ENCODE data around the gene MTHFD1L. TPM values are rescaled to one million over a fixed set of nuclear protein-coding genes. Genes with fewer than 3 reads are reported as not detected.

Gene MTHFD1L
- total and polyA plus RNA-seq, 7 donors, result 0.60 to 17.9 (median 3.0) TPM

- intact Hi-C loops (cut with DNase I), result no loop called here
- DNase-seq, result peak; percentile 86
- no peaks in the 10 kb centered on the region for H3K36me3 ChIP-seq
- H3K9me3 ChIP-seq, result no peaks in the 10 kb centered on the region
- no peak overlapping the region for H3K4me3 ChIP-seq
- H3K4me1 ChIP-seq, result peaks cover 0 to 42% (median 32%) of the 10 kb centered on the region in 4 donors
- 73 to 78% methylated on average over 14 of the region's 14 CpGs for WGBS, 2 donors
- H3K27me3 ChIP-seq, result no peaks in the 10 kb centered on the region
- no peak for TF ChIP-seq CTCF (IDR thresholded peaks at IDR 0.05)
- TF ChIP-seq POLR2AphosphoS5 (IDR thresholded peaks at IDR 0.05), result peak in 3 of 4 donors; percentile 5 to 45 (median 42)
- peak in 1 of 4 donors; percentile 44 for TF ChIP-seq EP300 (IDR thresholded peaks at IDR 0.05)
- H3K27ac ChIP-seq, result peak overlapping the region; percentile 65 to 78 (median 73)
Measured at GRCh38 chr6:151067684-151068596, 202.4 kb downstream of the MTHFD1L start.

GRCh38 chr6:151068761-151069312, 203.3 kb downstream of the MTHFD1L start:
- intact Hi-C loops (cut with DNase I), result no loop called here
- Histone ChIP-seq H3K36me3 (no peaks in the 10 kb centered on the region), H3K27ac (peak overlapping the region; percentile 65 to 78 (median 73)), H3K4me1 (peaks cover 0 to 35% (median 27%) of the 10 kb centered on the region in 4 donors), H3K4me3 (no peak overlapping the region), H3K27me3 (no peaks in the 10 kb centered on the region), H3K9me3 (no peaks in the 10 kb centered on the region)
- WGBS, 2 donors, result 88 to 90% methylated on average over 6 of the region's 6 CpGs
- peak; percentile 27 for DNase-seq
- no peak for TF ChIP-seq CTCF (IDR thresholded peaks at IDR 0.05)
- TF ChIP-seq POLR2AphosphoS5 (IDR thresholded peaks at IDR 0.05), result no peak
- TF ChIP-seq POLR2A (IDR thresholded peaks at IDR 0.05), result no peak
- no peak for TF ChIP-seq EP300 (IDR thresholded peaks at IDR 0.05)

GRCh38 chr6:151069641-151070040, 204.1 kb downstream of the MTHFD1L start:
- 96 to 98% methylated on average over 8 of the region's 8 CpGs for WGBS, 2 donors
- H3K9me3 ChIP-seq, result no peaks in the 10 kb centered on the region
- no peak for TF ChIP-seq EP300 (IDR thresholded peaks at IDR 0.05)
- no peak for TF ChIP-seq POLR2AphosphoS5 (IDR thresholded peaks at IDR 0.05)
- no peak for TF ChIP-seq POLR2A (IDR thresholded peaks at IDR 0.05)
- no peak for TF ChIP-seq CTCF (IDR thresholded peaks at IDR 0.05)
- H3K4me1 ChIP-seq, result peaks cover 0 to 35% (median 27%) of the 10 kb centered on the region in 4 donors
- no peak overlapping the region for H3K4me3 ChIP-seq
- H3K36me3 ChIP-seq, result no peaks in the 10 kb centered on the region
- intact Hi-C loops (cut with DNase I), result no loop called here
- H3K27ac ChIP-seq, result peak overlapping the region; percentile 65 to 78 (median 73)
- no peaks in the 10 kb centered on the region for H3K27me3 ChIP-seq
- DNase-seq, result peak; percentile 42

GRCh38 chr6:151070631-151071051, 205.1 kb downstream of the MTHFD1L start:
- intact Hi-C loops (cut with DNase I), result no loop called here
- WGBS, 2 donors, result 77 to 81% methylated on average over 3 of the region's 3 CpGs
- peak; percentile 22 for DNase-seq
- Histone ChIP-seq H3K27me3 (no peaks in the 10 kb centered on the region), H3K27ac (peak overlapping the region; percentile 63 to 78 (median 75)), H3K4me1 (peaks cover 0 to 35% (median 27%) of the 10 kb centered on the region in 4 donors), H3K9me3 (no peaks in the 10 kb centered on the region), H3K4me3 (peak overlapping the region; percentile 19 to 48 (median 34)), H3K36me3 (no peaks in the 10 kb centered on the region)
- TF ChIP-seq POLR2A (IDR thresholded peaks at IDR 0.05) (no peak), POLR2AphosphoS5 (IDR thresholded peaks at IDR 0.05) (no peak), CTCF (IDR thresholded peaks at IDR 0.05) (no peak), EP300 (IDR thresholded peaks at IDR 0.05) (no peak)
